ENCODE data around the gene AIFM3. TPM values are rescaled to one million over a fixed set of nuclear protein-coding genes. Genes with fewer than 3 reads are reported as not detected.
"Not testable (repeated sequence)": the region's sequence is repeated elsewhere in the genome, so short reads cannot be mapped to it uniquely, and the experiment has no call there.

The AIFM3 gene
- total RNA-seq, 1 donor from 2014 or later, result 0.17 TPM

- DNase-seq, result not testable (repeated sequence)
Observed at GRCh38 chr22:21009208-21009607, 42.2 kb downstream of the AIFM3 start.

- DNase-seq, result peak; percentile 68
Observed at GRCh38 chr22:21009638-21010425, 42.8 kb downstream of the AIFM3 start.

GRCh38 chr22:21010426-21011113, 43.5 kb downstream of the AIFM3 start:
- no peak for DNase-seq

GRCh38 chr22:21012446-21013407, 45.7 kb downstream of the AIFM3 start:
- DNase-seq, result no peak

GRCh38 chr22:21013657-21014201, 46.7 kb downstream of the AIFM3 start:
- DNase-seq, result no peak

- peak; percentile 91 for DNase-seq
Observed at GRCh38 chr22:21014202-21014725, 47.2 kb downstream of the AIFM3 start.

- no peak for DNase-seq
Observed at GRCh38 chr22:21014726-21015465, 47.8 kb downstream of the AIFM3 start, which contains the start of gene P2RX6. Gene P2RX6, plus strand, starts transcription at chr22:21015165. Its CDS starts 10 bp downstream, at chr22:21015175.

- no peak for DNase-seq
Observed at GRCh38 chr22:21015466-21016006, 48.5 kb downstream of the AIFM3 start.

GRCh38 chr22:21016644-21017420, 49.8 kb downstream of the AIFM3 start:
- DNase-seq, result no peak

- DNase-seq, result no peak
Observed at GRCh38 chr22:21018314-21018713, 51.3 kb downstream of the AIFM3 start.

- DNase-seq, result peak; percentile 12
Observed at GRCh38 chr22:21020802-21021429, 53.9 kb downstream of the AIFM3 start.

GRCh38 chr22:21022507-21022906, 55.5 kb downstream of the AIFM3 start:
- DNase-seq, result no peak

GRCh38 chr22:21022955-21023614, 56.0 kb downstream of the AIFM3 start:
- DNase-seq, result no peak

GRCh38 chr22:21025266-21025665, 58.2 kb downstream of the AIFM3 start:
- DNase-seq, result no peak

- no peak for DNase-seq
Observed at GRCh38 chr22:21025763-21026755, 59.0 kb downstream of the AIFM3 start.

GRCh38 chr22:21026783-21027692, 60.0 kb downstream of the AIFM3 start:
- no peak for DNase-seq
